K562 (cell line): ENCODE measurements around the gene TRIM33. TPM values are rescaled to one million over a fixed set of nuclear protein-coding genes. Genes with fewer than 3 reads are reported as not detected.
A peak's percentile ranks its signal among the peaks of the same experiment; 100 is the strongest.

Source experiments
- ARHGAP35 ChIP-seq: fragments of 450-650 bp; IDR thresholded peaks from 2 replicates; pipeline ENCODE4 v1.6.1; 2018; ENCODE audit not compliant: partially characterized antibody
- BCOR ChIP-seq: fragments of 450-650 bp; IDR thresholded peaks from 2 replicates; pipeline ENCODE4 v1.6.1; 2016
- CREB1 ChIP-seq, 2 experiments: sonication (generic) in 1 of 2; formaldehyde crosslinking in 1 of 2; IDR thresholded peaks; 2 replicates each; pipeline versions ENCODE4 v1.6.1 to v1.8.0; 2012 to 2022; ENCODE audit warnings: inconsistent platforms in 1 of 2, mild to moderate bottlenecking in 1 of 2, missing genetic modification reagents in 1 of 2, moderate library complexity in 1 of 2
- ETV1 ChIP-seq: fragments of 450-650 bp; conservative IDR thresholded peaks from 2 replicates; pipeline ENCODE4 v1.6.1; 2016; ENCODE audit warnings: missing genetic modification characterization, control low read depth, low read depth, missing compliant biosample characterization
- ETV5 ChIP-seq: sonication (generic); formaldehyde crosslinking; IDR thresholded peaks from 2 replicates; pipeline ENCODE4 v1.4.0; 2020; ENCODE audit warnings: low read depth, mild to moderate bottlenecking, missing genetic modification reagents
- FOXA3 ChIP-seq, 2 experiments: fragments of 450-650 bp in 1 of 2; sonication (generic) in 1 of 2; formaldehyde crosslinking; IDR thresholded peaks in 1 of 2; conservative IDR thresholded peaks in 1 of 2; 2 replicates each; pipeline versions ENCODE4 v1.4.0 to v1.8.0; 2020 to 2022; ENCODE audit warnings: mild to moderate bottlenecking in 2 of 2, missing genetic modification reagents in 1 of 2
- HDAC3 ChIP-seq: fragments of 450-650 bp; IDR thresholded peaks from 2 replicates; pipeline ENCODE4 v1.6.1; 2018; ENCODE audit warnings: borderline replicate concordance, mild to moderate bottlenecking, moderate library complexity; ENCODE audit not compliant: partially characterized antibody
- L3MBTL2 ChIP-seq: fragments of 450-650 bp; IDR thresholded peaks from 2 replicates; pipeline ENCODE4 v1.6.1; 2016; ENCODE audit warnings: mild to moderate bottlenecking, moderate library complexity
- MAFF ChIP-seq: IDR thresholded peaks from 2 replicates; pipeline ENCODE4 v1.6.1; 2012; ENCODE audit warnings: low read length, improper control_type of control experiment
- MEF2D ChIP-seq: conservative IDR thresholded peaks from 2 replicates; pipeline ENCODE4 v1.6.1; 2016; ENCODE audit warnings: low read depth, missing genetic modification characterization, missing compliant biosample characterization
- NBN ChIP-seq: fragments of 450-650 bp; IDR thresholded peaks from 2 replicates; pipeline ENCODE4 v1.6.1; 2016; ENCODE audit warnings: low read depth, mild to moderate bottlenecking
- NR1H2 ChIP-seq: sonication (generic); formaldehyde crosslinking; IDR thresholded peaks from 2 replicates; pipeline ENCODE4 v1.4.0; 2020; ENCODE audit warnings: mild to moderate bottlenecking, missing genetic modification reagents
- NR2C1 ChIP-seq, 2 experiments: fragments of 450-650 bp; IDR thresholded peaks; 2 replicates each; pipeline ENCODE4 v1.6.1; 2017; ENCODE audit warnings: mild to moderate bottlenecking in 2 of 2, antibody characterized with exemption in 1 of 2, inconsistent platforms in 1 of 2, missing compliant biosample characterization in 1 of 2, missing genetic modification characterization in 1 of 2
- RFX5 ChIP-seq: IDR thresholded peaks from 2 replicates; pipeline ENCODE4 v1.6.1; 2011; ENCODE audit warnings: low read depth, mild to moderate bottlenecking, improper control_type of control experiment, low read length
- SAP30 ChIP-seq: fragments of 200-600 bp; sonication (generic); IDR thresholded peaks from 2 replicates; pipeline ENCODE4 v1.6.1; 2012; ENCODE audit warnings: borderline replicate concordance, low read depth, mild to moderate bottlenecking, moderate library complexity, low read length, control low read depth, inconsistent platforms; ENCODE audit not compliant: insufficient read depth, poor library complexity, severe bottlenecking
- THRAP3 ChIP-seq: fragments of 450-650 bp; IDR thresholded peaks from 2 replicates; pipeline ENCODE4 v1.6.1; 2016; ENCODE audit warnings: mild to moderate bottlenecking, inconsistent platforms, borderline replicate concordance
- ZBTB11 ChIP-seq, 3 experiments: fragments of 200-800 bp in 1 of 3; fragments of 250-450 bp in 1 of 3; fragments of 450-650 bp in 1 of 3; sonication (Bioruptor Pico) in 1 of 3; sonication (Bioruptor generic) in 1 of 3; formaldehyde crosslinking in 1 of 3; IDR thresholded peaks; 2 replicates each; pipeline versions ENCODE4 v1.6.1 to v1.8.0; 2016 to 2022; ENCODE audit warnings: mild to moderate bottlenecking in 2 of 3, missing genetic modification characterization in 2 of 3, missing compliant biosample characterization in 1 of 3, moderate library complexity in 1 of 3
- ZNF212 ChIP-seq: fragments of 450-650 bp; formaldehyde crosslinking; IDR thresholded peaks from 2 replicates; pipeline ENCODE4 v1.4.0; 2020; ENCODE audit warnings: mild to moderate bottlenecking
- ZNF280B ChIP-seq: fragments of 250-450 bp; sonication (Bioruptor Pico); IDR thresholded peaks from 2 replicates; pipeline ENCODE4 v1.5.1; 2021; ENCODE audit warnings: mild to moderate bottlenecking
- ZNF639 ChIP-seq, 2 experiments: fragments of 200-800 bp in 1 of 2; sonication (Bioruptor generic) in 1 of 2; sonication (generic) in 1 of 2; formaldehyde crosslinking in 1 of 2; IDR thresholded peaks in 1 of 2; conservative IDR thresholded peaks in 1 of 2; 2 replicates each; pipeline versions ENCODE4 v1.5.0 to v1.6.1; 2016 to 2020; ENCODE audit warnings: missing compliant biosample characterization in 1 of 2, missing genetic modification characterization in 1 of 2, missing genetic modification reagents in 1 of 2
- ZNF717 ChIP-seq: fragments of 250-450 bp; sonication (Bioruptor Pico); IDR thresholded peaks from 2 replicates; pipeline ENCODE4 v1.5.0; 2021
- polyA plus RNA-seq, 8 experiments: library from polyadenylated mRNA; depleted of rRNA in 4 of 8; stranded (reverse) in 5 of 8; unstranded in 3 of 8; fragments of >200 nt; fragmentation: Nextera tagmentation in 2 of 8; fragmentation: Illumina TruSeq in 1 of 8; extraction: Ambion mirVana in 2 of 8; extraction: Trizol in 1 of 8; gene quantifications; 2 replicates each; pipeline versions ENCODE4 v1.2.1 to v1.2.3, GENCODE V29; 2011 to 2014; ENCODE audit warnings: inconsistent platforms in 1 of 8, missing spikeins in 1 of 8
- total RNA-seq, 7 experiments: library from RNA; depleted of rRNA in 6 of 7; stranded (reverse); fragments of >200 nt in 6 of 7; fragmentation: Illumina TruSeq in 2 of 7; extraction: Trizol in 2 of 7; gene quantifications; 2 replicates each; pipeline versions ENCODE4 v1.2.1 to v1.2.3, GENCODE V29; 2011 to 2021; ENCODE audit warnings: low replicate concordance in 1 of 7

TRIM33 gene
- total and polyA plus RNA-seq, 9 of the 15 experiments (the other 6 are each of a cell fraction or from before 2014, with no cell fraction given), result 9.3 to 58.4 (median 40.2) TPM

- 0 out of 4 replicates have a peak, but pooled peaks of 1 of the 2 experiments have one; percentile 38 for TF ChIP-seq ZNF639 (CRISPR knock-in tag; conservative IDR thresholded peaks at IDR 0.05 in 1 of 2, IDR thresholded peaks at IDR 0.05 in 1 of 2)
- no peak for TF ChIP-seq ZBTB11 (CRISPR knock-in tag; IDR thresholded peaks at IDR 0.05)
- no peak for TF ChIP-seq ZNF212 (CRISPR knock-in tag)
- peak; percentile 57 for TF ChIP-seq L3MBTL2
- no peak for TF ChIP-seq ZNF717
- TF ChIP-seq ARHGAP35, result no peak
- TF ChIP-seq NR1H2 (CRISPR knock-in tag), result no peak
- no peak for TF ChIP-seq SAP30
- peak; percentile 45; the same call in 1 of the 2 replicates for TF ChIP-seq NR2C1 (IDR thresholded peaks at IDR 0.05)
- peak; percentile 78 for TF ChIP-seq NR2C1 (tag; IDR thresholded peaks at IDR 0.05)
- TF ChIP-seq MEF2D (tag), result 0 out of 2 replicates have a peak, but pooled peaks have one; percentile 36
- TF ChIP-seq ETV1 (tag), result peak; percentile 81
- no peak for TF ChIP-seq ZNF280B (CRISPR knock-in tag)
- TF ChIP-seq BCOR, result no peak
- TF ChIP-seq MAFF, result peak; percentile 78
- TF ChIP-seq NBN, result peak; percentile 71; the same call in 1 of the 2 replicates
- no peak for TF ChIP-seq RFX5
- TF ChIP-seq CREB1 (IDR thresholded peaks at IDR 0.05), result no peak
- TF ChIP-seq CREB1 (CRISPR knock-in tag; IDR thresholded peaks at IDR 0.05), result no peak
- TF ChIP-seq HDAC3, result peak; percentile 13
- 0 out of 2 replicates have a peak, but pooled peaks have one; percentile 36 for TF ChIP-seq ETV5 (CRISPR knock-in tag)
- no peak for TF ChIP-seq THRAP3
- no peak for TF ChIP-seq FOXA3 (CRISPR knock-in tag; conservative IDR thresholded peaks at IDR 0.05 in 1 of 2, IDR thresholded peaks at IDR 0.05 in 1 of 2)
Observed at GRCh38 chr1:114458237-114458777, 52.7 kb downstream of the TRIM33 start (continued).
